GM19035 (cell line): ENCODE data around the gene SLC12A9.
A peak's percentile ranks its signal among the peaks of the same experiment; 100 is the strongest.
"Not testable (repeated sequence)": the region's sequence is repeated elsewhere in the genome, so short reads cannot be mapped to it uniquely, and the experiment has no call there.

ENCODE experiments used
- ATAC-seq: cut with Tn5 transposase; IDR thresholded peaks from one replicate; pipeline ENCODE4 v1.9.1; 2021; ENCODE audit not compliant: unreplicated experiment

SLC12A9 gene

DNA sequence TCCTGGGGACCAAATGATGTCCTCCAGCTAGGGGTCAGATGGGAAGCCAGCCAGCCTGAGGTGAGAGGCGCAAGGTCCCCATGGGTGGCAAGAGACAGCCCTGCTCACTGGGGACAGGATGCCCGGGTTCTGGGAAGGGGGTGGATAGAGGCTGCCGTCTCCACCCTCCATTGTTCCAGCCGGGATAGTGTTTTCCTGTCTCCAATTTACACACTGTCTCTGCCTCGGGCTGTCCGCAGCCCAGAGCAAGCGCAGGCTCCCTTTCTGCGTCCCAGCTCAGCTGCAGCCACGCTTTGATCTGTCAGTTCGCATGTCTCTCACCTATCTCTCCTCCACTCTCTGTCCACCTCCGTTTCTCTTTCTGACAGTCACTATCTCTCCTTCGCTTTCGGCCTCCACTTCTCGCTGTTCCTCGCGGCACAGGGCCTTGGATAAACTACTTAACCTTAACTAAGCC lies 27.3 kb upstream of the SLC12A9 start:
- no peak for ATAC-seq

DNA sequence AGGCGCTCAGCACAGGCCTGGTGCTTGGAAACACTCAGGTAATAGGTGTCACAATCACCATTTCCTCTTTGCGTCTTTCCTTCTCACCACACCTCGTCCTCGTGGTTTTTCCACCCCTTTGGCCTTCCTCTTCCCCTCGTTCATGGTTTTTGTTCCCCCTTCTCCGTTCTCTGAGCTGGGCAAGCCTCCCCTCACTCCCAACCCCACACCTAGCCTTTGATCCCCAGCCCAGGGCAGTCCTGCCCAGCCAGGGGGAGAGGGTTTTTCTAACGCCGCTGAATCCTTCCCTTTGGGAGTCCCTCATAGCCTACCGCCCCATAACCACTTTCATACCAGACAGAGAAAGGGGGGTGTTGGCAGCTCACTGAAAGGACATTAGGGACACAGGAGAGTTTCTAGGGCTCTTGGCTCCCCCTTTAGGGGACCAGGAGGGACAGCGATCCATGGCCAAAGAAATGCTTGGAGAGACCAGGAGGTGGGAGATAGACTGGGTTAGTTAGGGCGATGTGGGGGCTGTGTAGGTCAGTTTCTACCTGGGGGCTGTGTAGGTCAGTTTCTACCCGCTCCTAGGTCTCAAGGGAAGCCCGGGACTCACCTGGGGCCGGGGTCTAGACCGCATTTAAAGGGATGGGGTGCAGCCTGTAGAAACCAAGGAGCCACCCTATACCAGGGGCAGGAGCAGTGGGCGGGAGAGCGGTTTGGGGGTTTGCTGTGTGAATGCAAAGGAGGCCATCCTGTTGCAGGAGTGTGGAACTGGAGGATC lies 26.6 kb upstream of the SLC12A9 start:
- ATAC-seq = no peak

DNA sequence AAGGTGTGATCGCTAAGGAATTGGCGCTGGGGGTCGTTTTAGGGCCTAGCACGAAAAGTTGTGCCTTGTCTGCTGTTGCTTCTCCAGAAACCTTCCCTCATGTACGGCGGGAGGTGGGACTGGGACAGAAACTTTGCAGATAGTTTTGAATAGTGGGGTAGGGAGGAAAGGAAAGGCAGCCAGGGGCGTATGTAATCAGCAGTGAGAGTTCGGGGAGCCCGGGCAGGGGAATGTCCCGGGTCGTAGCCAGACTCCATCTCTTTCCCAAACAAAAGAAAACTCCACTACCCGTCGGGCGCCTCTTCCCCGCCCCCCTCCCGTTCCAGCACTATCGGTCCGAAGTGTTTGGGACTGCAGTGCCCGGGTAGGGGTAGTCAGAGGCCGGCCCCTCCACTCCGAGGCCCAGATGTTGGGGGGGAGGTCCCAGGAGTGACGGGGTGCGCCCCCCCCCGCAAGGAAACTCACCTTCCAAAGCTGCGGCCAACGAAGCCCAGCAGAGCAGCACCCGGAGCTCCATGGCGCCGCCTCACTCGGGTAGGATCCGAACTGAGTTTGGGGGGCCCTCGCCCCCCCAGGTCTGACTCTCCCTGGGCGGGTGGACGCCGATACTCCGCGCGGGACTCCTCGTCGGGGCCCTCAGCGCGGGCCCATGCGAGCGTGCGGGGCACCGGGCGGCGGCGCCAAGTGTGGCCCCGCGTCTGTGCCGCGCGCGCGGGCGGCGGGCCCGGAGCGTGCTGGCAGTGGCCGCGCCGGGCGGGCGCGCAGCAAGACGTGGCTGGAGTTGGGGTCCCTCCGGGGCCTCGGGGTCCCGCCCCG lies 25.8 kb upstream of the SLC12A9 start:
- ATAC-seq = no peak

DNA sequence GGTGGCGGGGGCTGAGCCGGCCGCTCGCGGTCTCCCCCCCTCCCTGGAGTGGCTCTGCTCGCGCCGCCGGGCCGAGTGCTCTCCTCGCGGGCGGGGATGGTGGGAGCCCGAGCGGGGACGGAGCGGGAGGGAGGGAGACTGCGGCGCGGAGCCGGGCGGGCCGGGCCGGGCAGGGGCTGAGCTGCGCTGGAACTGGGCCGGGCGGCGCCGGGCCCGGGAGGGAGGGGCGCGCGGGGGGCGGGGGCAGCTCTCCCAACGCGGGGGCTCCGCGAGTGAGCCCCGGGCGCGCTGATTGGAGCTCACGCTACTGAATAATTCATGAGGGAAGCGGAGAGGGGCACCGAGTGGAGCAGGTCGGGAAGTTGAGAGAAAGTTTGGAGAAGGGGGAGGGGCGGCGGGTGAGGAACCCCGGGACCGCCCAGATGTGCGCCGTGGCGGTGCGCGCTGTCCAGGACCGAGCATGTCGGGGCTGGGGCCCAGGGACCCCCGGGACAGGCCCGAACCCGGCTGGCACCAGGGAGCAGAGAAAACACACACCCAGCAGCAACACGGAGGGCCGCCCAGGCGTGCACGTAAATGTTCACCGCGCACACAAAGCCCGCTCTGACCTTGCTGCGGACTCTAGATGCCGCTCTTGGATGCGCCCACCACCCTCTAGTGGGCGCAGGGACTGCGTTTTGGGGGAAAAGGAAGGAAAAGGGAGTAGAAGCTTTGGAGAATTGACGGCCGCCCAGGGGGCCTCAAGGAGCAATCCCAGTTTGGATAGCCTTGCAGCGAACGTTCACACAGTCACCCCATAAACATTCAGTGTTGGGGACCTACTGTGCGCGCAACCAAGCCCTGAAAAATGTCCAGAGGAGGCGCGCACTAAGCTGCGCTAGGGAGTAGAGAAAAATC lies 24.9 kb upstream of the SLC12A9 start, which contains the start of gene EPHB4:
Gene EPHB4, minus strand, starts transcription at position 194 of the 897 bp plus-strand sequence. CDS start 493 bp downstream, outside the sequence.
- no peak for ATAC-seq

DNA sequence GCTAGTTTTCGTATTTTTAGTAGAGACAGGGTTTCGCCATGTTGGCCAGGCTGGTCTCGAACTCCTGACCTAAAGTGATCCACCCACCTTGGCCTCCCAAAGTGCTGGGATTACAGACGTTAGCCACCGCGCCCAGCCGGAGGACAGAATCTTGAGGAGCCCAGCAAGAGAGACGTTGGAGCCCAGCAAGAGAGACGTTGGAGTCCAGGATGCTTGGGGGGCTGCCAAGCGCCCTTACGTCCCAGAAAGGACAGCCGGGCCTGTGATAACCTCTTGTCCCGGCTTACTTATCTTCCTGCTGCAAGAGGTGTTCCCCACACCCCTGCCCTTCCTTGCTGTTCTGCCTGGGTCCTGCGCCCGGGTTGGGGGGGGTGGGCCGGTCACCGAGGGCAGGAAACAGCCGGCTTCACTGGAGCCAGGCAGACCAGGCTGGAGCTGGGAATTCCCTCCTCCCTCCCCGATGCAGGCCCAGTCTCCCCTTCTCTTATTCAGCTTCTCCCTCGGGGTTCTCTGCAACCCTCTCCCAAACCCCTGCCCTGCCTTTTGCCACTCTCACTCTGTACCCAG lies 23.3 kb upstream of the SLC12A9 start:
- ATAC-seq = no peak

DNA sequence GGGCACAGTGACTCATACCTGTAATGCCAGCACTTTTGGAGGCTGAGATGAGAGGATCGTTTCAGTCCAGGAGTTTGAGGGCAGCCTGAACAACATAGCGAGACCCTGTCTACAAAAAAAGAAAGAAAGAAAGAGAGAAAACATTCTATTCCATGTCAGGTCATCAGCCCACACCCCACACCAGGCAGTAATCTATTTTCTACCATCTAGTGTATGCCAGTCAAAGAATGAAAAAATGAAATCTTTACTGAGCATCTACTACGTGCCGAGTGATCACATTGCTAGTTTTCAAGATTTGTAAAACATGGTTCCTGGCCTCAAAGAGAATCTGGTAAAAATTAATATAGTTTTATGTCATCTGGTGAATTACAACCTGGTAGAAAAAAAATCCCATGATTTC lies 22.1 kb upstream of the SLC12A9 start:
- no peak for ATAC-seq

DNA sequence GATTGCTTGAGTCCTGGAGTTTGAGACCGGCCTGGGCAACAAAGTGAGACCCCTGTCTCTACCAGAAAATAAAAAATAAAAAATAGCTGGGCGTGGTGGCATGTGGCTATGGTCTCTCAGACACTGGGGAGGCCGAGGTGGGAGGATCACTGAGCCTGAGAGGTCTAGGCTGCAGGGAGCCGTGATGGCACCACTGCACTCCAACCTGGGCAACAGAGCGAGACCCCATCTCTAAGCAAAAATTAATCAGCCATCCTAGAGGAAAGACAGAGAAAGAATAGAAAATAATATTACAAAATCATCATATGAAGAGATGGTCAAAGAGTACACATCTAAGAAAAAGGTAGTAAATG lies 20.3 kb upstream of the SLC12A9 start:
- ATAC-seq = no peak

DNA sequence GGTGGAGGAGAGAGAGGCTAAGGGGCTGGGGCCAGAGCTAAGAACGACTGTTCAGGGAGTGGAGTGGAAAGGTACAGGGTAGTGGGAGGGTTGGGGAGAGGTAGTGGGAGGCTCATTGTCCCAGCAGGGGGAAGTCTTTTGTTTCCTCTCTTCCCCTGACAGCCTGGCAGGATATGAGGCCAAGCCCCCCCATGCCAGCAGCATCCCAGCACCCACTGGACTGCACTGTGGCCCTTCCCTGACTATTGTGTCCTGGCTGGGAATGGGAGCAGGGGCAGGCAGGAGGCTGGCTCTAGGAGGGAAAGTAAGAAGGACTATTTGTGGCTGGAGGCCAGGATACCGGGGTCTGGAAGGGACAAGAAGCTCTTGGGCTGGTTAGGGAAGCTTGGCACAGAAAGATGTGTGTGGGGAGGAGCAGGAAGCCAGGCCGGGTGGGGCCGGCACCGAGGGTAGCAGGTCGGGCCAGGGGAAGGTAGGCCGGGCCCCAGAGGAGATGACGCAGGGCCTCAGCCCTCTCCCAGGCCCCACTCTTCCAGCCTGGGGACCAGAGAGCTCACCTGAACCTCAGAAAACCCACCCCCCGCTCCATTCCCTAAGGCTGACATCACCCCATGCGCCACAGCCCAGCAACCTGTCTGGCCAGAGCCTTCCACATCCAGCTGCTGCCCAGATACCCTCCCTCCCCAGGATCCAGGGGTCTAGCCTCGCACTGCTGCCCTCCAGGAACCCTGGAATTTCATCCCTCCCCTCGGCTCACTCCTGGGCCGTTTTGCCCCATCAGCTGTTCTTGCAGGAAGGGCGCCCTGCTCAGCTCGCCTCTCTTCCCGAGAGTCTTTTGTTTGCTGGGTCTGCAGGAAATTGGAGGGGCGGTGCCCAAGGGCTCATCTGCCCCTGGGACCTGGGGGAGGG lies 16.4 kb upstream of the SLC12A9 start:
- ATAC-seq = no peak

DNA sequence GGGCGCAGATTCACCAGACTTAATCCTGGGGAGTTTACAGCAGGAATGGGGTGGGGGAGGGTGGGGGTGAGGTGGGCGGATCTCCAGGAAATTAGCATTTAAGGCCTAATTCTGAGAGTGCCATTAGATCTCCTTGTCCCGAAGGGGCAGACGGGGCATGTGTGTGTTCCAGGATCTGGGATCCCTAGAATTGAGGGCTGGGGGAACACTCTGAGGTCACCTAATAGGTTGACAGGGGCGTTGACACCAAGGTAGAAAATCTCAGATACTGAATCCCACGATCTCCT lies 15.8 kb upstream of the SLC12A9 start:
- no peak for ATAC-seq

DNA sequence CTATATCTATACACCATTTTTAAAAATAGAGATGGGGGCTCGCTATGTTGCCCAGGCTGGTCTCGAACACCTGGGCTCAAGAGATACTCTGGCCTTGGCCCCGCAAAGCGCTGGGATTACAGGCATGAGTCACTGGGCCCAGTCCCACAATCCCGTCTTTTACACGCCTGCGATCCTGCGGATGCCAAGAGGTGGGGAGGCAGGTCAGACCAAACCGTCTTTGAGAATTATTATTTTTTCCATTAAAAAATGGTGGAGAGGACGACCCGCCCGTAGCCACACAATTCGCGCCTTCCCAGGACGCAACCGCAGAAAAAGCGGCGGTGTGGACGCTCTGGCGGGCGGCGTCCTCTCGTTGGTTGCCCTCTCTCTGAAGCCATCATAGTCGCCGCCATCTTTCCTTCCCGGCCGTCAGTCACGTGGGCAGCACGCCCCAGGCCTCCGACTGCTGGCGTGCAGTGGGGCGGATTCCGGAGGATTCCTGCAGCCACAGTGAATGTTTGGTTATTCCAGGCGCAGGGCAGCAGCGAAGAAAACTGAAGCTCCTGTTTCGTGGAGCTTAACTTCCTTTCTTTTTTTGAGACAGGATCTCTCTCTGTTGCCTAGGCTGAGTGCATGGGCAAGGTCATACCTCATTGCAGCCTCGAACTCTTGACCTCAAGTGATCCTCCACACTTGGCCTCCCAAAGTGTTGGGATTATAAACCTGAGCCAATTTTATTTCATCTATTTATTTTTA lies 15.2 kb upstream of the SLC12A9 start:
- peak; percentile 92 for ATAC-seq

DNA sequence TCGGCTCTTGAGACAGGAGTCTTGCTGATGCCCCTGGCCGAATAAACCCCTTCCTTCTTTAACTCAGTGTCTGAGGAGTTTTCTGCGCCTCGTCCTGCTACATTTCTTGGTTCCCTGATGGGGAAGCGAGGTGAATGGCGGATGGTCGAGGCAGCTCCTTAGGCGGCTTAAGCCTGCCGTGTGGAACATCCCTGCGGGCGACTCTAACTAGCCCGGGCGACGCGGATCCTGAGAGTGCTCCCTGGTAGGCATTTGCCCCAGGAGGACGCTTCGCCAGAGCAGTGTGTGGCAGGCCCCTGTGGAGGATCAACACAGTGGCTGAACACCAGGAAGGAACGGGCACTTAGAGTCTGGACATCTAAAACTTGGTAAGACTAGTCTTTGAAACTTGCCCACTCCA lies 13.2 kb upstream of the SLC12A9 start:
- ATAC-seq = no peak

DNA sequence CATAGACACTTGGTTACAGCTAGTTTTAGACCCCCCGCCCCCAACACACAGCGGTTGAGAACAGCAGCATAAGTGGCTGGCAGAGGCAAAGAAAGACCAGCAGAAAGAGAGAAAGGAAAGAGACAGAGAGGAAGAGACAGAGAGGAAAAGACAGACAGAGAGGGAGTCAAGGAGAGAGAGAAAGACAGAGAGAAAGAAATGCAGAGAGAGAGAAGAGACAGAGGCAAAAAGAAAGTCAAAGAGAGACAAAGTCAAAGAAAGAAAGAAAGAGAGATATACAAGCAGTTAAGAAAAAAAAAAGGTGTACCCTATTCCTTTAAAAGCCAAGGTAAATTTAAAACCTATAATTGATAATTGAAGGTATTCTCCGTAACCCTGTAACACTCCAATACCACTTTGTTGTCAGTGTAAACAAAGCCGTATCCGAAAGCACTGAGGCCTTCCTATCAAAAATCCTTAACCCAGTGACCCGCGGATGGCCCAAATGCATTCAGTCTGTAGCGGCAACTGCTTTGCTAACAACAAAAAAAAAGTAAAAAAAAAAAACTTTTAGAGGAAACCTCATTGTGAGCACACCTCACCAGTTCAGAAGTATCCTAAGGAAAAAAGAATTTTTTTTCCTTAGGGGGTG lies 11.9 kb upstream of the SLC12A9 start:
- ATAC-seq = no peak

DNA sequence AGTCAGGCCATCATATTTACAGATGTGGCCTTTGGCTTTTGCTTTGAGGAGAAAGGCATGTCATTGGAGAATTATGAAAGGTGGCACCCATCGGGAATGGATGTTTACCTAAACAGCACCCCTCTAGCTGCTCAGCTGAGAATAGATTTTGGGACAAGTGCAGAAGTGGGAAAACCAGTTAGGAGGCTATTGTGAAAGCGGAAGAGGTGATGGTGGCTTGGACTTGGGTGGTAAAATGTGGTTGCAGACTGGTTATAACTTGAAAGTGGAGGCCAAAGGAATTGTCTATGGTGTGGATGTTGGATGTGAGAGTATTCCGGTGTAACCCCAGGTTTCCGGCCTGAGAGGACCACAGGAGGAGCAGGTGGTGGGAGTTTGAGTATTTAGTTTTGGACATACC lies 5.2 kb upstream of the SLC12A9 start:
- ATAC-seq = no peak

DNA sequence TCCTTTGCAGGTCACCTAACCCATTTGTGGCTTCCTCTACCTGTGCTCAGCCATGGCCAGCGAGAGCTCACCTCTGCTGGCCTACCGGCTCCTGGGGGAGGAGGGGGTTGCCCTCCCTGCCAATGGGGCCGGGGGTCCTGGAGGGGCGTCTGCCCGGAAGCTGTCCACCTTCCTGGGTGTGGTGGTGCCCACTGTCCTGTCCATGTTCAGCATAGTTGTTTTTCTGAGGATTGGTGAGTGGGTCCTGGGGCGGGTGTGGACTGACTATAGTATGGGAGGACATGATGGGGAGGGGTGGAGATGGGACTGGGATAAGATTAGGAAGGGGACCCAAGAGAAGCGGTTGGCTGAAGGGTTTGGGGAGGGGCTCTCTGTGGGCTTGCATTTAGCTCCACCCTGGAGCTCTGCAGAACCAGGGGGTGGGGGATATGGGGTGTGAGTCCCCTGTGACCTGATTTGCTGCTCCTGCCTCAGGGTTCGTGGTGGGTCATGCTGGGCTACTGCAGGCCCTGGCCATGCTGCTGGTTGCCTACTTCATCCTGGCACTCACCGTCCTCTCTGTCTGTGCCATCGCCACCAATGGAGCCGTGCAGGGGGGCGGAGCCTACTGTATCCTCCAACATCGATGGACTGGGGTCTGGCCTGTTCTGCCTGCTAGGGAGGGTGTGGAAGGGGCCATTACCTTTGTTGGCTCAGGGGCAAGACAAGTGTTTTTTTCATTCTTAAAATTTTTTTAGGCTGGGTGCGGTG lies 1.8 kb downstream of the SLC12A9 start:
- ATAC-seq = no peak

DNA sequence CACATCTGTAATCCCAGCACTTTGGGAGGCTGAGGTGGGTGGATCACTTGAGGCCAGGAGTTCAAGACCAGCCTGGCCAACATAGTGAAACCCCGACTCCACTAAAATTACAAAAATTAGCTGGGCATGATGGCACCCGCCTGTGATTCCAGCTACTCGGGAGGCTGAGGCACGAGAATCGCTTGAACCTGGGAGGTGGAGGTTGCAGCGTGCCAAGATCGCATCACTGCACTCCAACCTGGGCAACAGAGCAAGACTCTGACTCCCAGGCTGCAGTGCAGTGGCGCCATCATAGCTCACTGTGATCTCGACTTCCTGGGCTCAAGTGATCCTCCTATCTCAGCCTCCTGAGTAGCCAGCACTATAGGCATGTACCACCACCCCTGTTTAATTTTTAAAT lies 2.4 kb downstream of the SLC12A9 start:
- ATAC-seq = not testable (repeated sequence)

DNA sequence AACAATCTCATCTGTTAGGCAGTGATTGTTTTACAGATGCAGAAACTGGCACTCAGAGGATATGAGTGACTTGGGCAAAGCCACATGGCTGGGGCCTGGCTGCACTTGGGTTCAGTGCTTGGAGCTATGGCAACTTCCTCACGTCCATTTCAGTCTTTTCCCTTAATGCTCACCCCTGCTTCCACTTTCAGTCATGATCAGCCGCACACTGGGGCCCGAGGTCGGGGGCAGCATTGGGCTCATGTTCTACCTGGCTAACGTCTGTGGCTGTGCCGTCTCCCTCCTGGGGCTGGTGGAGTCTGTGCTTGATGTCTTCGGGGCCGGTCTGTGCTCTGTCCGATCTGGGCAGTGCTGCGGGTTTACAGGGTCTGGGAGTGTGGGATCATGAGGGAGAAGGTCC lies 3.0 kb downstream of the SLC12A9 start:
- ATAC-seq = no peak

DNA sequence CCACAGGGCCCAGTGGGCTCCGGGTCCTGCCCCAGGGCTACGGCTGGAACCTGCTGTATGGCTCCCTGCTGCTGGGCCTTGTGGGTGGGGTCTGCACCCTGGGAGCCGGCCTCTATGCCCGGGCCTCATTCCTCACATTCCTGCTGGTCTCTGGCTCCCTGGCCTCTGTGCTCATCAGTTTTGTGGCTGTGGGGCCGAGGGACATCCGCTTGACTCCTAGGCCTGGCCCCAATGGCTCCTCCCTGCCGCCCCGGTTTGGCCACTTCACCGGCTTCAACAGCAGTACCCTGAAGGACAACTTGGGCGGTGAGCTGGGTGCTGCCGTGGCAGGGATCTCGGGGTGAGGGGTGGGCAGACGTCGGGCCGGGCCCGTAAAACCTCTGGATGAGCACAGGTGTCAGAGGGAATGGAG lies 4.4 kb downstream of the SLC12A9 start:
- no peak for ATAC-seq

DNA sequence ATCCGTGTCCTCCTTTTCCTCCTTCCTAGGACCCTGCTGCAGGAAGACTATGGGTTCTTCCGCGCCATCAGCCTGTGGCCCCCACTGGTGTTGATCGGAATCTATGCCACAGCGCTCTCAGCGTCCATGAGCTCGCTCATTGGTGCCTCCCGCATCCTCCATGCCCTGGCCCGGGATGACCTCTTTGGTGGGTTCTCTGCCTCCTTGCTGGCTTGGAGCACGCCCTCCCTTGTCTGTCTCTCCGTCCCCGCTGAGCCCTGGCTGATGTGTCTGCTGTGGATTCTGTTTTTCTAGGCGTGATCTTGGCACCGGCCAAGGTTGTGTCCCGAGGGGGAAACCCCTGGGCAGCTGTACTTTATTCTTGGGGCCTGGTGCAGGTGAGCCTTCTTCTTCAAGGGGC lies 7.3 kb downstream of the SLC12A9 start:
- no peak for ATAC-seq
